Activated CD4-positive, alpha-beta T cell treated with anti-CD3 and anti-CD28 coated beads, Interleukin-2, Interleukin-4, amounts not matched to agents 100 ng/mL and 50 ng/mL, durations not matched to agents 16 hours and 8 hours (primary cell): Measurements from ENCODE around the gene SUSD2.

ENCODE experiments used
- DNase-seq: peaks from one replicate; pipeline ENCODE4 v3.0.0-alpha.2; 2020; ENCODE audit warnings: low spot score

SUSD2 gene

DNA sequence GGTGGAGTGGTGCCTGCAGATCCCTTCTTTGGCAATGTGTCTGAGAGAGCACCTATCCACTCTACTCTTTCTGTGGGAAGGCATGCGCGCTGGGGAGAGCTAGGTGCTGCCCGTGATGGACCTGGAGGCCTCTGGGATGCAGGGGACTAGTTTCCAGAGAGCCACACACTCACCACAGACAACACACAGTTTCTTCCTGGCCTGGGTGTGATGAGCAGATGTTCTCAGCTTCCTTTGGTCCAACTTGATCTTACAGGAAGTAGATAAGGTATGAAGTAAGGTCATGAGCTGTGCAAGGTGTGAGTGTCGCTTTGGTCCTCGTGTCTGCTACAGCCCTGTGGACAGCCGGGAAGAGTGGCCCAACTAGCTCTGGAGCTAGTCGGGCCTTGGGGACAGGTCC is 27.3 kb upstream of the SUSD2 start:
- peak; percentile 27 for DNase-seq

- DNase-seq = no peak
Measured at GRCh38 chr22:24154826-24155225, 26.5 kb upstream of the SUSD2 start.

DNA sequence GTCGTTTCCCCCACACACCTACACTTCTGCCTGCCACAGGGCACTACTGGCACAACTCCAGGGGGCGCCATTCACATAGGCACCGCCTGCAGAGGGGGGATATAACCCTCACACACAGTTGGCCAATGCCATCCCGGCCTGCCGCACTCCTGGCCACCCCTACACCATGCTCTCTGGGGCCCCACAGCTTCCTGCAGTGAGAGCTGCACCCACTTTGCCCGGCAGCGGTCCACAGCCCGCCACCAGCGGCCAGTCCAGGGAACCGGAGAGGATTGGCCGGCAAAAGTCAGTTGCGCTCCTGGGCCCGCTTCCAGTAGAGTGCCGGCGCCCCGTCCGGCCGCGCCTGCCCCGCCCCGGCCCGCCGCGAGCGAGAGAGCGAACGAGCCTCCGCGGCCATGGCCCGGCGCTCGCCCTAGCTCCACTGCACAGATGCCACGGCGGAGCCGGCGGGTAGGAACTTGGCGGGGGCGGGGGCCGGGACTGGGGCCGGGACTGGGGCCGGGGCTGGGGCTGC is 25.6 kb upstream of the SUSD2 start:
- DNase-seq = peak; percentile 57

DNA sequence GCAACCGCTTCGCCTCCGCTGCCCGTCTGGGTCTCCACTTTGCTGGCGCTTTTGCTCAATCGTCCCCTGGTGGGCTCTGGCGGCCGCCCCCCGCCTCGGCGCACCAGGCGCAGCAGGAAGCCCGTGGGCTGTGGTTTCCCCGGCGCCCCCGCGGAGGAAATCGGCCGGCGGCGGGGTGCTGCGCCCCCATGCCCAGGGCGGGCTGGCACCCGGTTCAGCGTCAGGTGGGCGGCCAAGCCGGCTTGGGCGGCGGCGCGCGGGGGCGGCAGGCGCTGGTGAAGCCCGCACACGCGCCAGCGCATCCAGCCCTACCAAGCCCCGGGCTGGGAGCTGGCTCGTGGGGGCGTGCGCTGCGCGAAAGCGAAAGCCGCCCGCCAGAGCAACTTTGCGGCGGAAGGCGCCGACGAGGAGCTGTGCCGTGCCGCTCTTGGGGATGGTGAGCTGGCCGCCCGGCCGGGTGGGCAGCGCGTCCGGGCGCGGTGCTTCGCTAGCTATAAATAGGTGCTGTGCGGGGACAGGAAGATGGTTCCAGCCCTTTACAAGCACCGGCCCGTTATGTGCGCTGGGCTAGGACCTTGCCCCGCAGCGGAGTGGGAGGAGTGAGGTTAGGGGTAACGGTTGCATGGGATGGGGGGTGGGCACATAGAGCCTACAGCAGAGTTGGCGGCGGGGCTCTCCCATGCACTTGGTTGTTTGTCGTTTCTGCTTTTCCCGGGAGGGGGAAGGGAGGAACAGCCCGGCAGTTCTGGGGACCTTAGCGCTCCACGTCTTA is 25.0 kb upstream of the SUSD2 start:
- peak; percentile 51 for DNase-seq

DNA sequence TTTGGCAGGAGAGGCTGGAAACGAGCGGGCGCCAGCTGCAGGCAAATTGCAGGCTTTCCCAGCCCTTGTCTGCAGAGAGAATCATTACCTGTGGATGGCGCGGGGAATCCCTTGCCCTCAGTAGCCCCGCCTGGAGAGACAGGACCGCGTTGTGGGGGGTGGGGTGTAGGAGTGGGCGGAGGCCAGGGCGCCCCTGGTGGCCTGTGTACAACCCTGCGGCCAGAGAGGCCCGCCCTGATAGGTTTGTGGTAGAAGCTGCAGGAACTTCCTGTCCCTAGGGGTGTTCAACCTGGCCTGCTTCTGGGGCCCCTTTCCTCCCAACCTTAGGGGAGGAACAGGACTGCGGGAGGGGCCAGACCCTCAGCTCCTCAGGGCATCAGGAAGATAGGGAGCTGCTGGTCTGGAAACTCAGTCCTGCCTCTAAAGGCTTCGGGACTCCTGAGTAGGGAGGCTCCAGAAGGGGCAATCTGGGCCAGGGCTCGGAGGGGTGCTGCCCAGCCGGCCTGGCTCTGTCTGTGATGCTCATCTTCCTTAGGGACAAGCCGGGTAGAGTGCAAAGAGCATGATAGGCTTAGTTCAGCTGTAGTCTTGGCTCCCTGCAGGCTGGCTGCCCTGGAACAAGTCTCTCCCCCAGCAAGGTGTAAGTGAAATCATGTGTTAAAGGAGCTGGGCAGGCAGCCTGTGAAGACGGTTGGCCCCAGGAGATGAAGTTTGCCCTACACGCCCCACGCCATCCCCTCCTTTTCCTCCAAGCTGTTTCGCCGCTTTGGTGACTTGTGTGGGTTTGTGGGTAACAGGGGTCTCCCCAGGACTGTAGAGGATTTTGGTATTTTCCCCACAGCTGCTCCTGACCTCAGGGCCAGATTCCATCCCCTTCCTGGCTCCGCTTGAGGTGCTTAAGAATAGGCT is 24.1 kb upstream of the SUSD2 start:
- DNase-seq = peak; percentile 93

GRCh38 chr22:24157822-24158135 is 23.5 kb upstream of the SUSD2 start:
- no peak for DNase-seq

- DNase-seq = no peak
Measured at GRCh38 chr22:24159650-24160049, 21.6 kb upstream of the SUSD2 start.

GRCh38 chr22:24160546-24160945 is 20.7 kb upstream of the SUSD2 start:
- no peak for DNase-seq

- no peak for DNase-seq
Measured at GRCh38 chr22:24161485-24161884, 19.8 kb upstream of the SUSD2 start.

GRCh38 chr22:24161909-24162308 is 19.4 kb upstream of the SUSD2 start:
- no peak for DNase-seq

DNA sequence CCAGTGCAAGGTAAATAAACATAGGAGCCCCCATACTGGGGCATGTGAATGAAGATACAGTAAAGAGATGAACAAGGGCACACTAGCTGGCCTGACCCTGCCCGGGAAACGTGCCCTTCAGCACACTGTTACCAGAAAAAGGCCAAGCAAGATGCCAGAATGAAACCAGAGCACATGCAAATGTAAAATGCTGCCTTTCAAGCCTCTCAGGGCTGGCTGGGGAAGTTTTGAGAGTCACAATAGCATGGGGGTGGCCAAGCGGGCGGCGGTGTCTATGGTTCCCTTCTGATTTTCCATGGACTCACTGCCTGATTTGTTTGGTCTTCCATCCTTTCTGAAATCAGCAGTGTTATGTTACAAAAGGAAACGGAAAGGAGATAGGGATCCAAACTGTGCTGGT is 18.9 kb upstream of the SUSD2 start:
- no peak for DNase-seq

- no peak for DNase-seq
Measured at GRCh38 chr22:24164243-24164642, 17.0 kb upstream of the SUSD2 start.

- no peak for DNase-seq
Measured at GRCh38 chr22:24164940-24165339, 16.3 kb upstream of the SUSD2 start.

DNA sequence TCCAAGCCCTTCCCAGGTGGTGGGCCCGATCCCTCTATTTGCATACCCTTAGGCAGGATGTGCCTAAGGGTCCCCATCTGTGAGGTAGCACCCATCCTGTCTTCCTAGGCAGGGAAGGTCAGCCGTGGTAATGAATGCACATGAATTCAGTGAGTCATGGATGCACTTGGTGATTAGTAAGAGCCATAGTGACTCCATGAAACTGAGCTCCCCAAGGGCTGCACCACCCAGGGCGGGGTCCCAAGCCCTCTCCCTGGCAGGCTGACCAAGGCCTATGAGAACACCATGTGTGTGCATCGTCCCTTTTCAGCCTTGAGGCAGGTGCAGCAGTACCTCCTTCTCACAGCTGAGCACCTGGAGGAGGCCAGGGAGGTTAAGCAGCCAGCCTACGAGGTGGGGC is 15.6 kb upstream of the SUSD2 start:
- DNase-seq = no peak

DNA sequence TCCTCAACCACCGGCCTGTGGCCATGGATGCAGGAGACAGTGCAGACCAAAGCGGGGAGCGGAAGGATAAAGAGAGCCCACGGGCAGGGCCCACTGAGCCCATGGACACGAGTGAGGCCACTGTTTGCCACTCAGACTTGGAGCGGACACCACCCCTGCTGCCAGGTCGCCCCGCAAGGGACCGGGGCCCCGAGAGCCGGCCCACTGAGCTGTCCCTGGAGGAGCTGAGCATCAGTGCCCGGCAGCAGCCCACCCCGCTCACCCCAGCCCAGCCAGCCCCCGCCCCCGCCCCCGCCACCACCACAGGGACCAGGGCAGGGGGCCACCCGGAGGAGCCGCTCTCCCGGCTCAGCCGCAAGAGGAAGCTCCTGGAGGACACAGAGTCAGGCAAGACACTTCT is 14.5 kb upstream of the SUSD2 start:
- DNase-seq = no peak

- no peak for DNase-seq
Measured at GRCh38 chr22:24169439-24170058, 11.7 kb upstream of the SUSD2 start.

- DNase-seq = no peak
Measured at GRCh38 chr22:24170188-24170587, 11.1 kb upstream of the SUSD2 start.

DNA sequence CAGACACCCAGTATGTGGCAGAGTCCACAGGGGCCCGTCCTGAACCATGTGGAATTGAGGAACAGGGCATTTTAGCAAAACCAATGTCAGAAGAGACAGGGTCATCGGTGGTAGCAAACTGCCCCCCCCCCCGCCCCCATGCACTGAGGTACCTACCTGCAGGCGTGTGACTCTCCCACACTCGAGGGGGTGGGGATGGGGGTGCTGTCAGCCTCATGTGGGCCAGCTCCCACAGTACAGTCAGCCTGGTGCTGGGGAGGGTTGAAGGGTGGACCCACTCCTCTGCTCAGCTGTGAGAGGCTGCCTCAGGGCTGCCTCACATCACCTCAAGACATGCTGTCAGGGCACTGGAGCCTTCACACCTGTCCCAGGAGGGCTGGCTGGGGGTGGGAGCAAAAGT is 10.7 kb upstream of the SUSD2 start:
- no peak for DNase-seq

DNA sequence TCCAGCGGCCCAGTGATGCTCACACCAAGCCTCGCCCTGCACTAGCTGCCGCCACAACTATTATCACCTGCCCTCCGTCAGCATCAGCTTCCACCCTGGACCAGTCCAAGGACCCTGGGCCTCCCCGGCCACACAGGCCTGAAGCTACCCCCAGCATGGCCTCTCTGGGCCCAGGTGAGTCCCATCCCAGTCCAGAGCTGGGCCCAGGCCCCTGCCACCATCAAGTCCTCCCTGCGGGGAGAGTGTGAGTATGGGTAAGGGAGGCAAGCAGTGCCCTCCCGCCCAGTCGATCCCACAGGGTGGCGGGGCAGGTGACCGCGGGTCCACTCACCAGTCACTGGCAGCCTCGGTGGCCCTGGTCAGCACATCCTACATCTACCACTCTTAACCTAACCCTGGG is 9.5 kb upstream of the SUSD2 start:
- no peak for DNase-seq

DNA sequence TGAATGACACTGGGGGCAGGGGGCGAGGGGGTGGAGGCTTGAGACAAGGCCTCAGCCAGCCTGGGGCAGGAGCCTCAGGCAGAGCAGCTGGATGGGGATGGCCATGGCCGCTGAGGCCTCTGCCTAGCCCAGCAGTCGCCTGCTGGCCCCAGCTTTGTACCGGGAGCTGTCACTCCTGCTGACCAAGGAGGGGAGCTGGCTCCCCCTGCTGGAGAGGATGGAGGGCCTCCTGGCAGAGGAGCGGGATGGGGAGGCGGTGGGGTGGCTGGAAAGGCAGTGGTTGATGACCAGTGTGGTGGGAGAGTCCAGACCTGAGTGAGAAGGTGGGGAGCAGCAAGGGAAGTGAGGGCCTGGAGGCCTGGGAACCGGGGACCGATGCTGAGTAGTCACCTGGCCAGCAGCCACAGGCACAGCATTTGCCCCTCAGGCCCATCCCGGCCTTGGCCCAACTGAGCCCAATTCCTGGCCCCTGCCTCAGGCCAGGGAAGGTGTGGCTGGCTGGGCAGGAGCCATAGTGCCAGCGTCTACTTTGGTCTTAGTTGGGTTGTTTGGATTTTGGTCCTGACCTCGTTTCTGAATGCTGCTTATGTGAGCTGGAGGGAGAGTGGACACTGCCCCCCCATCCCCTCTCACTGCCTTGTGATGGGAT is 6.0 kb upstream of the SUSD2 start:
- DNase-seq = peak; percentile 60

- no peak for DNase-seq
Measured at GRCh38 chr22:24176040-24176439, 5.2 kb upstream of the SUSD2 start.

DNA sequence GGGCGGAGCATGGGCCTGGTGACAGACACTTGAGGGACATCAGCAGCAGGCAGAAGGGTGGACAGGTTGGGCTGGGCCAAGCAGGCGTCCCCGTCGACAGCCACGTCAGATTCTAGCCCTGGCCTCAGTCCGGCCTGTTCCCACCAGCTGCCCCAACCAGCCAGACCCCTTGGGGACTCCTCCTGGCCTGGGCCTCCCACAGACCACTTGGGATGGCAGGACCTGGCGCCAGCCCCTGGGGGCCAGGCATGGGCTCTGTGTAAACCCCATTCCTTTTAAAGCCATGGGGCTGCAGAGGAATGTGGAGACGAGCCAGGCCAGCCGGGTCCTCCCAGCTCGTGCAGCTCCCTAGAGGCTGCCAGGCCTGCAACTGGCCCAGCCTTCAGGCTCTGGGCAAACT is 4.7 kb upstream of the SUSD2 start:
- DNase-seq = no peak
